Measurements from ENCODE around the gene MC2R.

The MC2R gene

DNA sequence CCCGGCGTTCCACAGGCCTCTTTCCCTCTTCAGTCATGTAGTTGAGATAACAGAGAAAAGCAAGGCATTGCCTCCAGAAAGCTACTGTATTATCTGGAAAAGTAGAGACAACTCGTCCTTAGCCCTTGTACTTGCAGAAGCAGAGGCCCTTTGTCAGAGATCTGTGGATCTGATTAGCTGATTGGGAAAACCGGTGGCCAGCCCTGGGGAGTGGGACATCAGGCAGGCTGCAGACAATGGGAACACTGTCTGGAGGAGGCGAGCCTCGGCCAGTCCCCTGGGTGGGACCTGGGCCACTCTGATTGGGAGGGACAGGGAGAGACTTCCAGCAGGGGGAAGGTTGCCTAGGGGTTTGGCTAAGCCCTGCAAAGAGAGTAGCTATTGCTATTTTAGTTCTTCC is 1.2 kb upstream of the MC2R start:
- DNase-seq (ENCODE audit: extremely low spot score): no peak
- POLR2A ChIA-PET: no interaction called here
- CTCF ChIA-PET: no interaction called here
- TF ChIP-seq SUZ12 (IDR thresholded peaks at IDR 0.05): no peak
- TF ChIP-seq ELF4 (IDR thresholded peaks at IDR 0.05): no peak
- no peak for TF ChIP-seq NFRKB (IDR thresholded peaks at IDR 0.05)
- no peak for TF ChIP-seq L3MBTL2 (conservative IDR thresholded peaks at IDR 0.05)

DNA sequence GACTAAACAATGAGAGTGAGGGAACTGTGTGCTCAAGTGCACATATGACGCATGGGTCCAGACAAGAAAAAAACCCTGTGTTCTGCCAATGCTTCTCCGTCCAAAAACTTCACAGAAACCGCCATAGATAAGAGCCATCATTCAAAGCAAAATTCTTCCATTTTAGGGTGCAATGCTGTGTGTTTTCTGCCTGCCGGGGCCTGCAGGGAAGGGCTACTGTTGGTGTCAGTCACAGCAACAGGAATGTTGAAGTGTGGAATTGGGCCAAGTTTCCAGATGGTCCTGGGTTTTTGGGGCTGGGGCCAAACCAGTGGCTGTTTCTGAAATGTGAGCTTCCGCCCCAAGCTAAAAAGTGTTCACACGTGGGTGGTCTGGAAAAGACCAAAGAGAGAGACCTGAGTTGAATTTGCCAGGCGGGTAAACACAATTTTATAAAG is 677 bp upstream of the MC2R start:
- TF ChIP-seq, protein P1, sequence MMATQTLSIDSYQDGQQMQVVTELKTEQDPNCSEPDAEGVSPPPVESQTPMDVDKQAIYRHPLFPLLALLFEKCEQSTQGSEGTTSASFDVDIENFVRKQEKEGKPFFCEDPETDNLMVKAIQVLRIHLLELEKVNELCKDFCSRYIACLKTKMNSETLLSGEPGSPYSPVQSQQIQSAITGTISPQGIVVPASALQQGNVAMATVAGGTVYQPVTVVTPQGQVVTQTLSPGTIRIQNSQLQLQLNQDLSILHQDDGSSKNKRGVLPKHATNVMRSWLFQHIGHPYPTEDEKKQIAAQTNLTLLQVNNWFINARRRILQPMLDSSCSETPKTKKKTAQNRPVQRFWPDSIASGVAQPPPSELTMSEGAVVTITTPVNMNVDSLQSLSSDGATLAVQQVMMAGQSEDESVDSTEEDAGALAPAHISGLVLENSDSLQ (IDR thresholded peaks at IDR 0.05): no peak
- TF ChIP-seq L3MBTL2 (conservative IDR thresholded peaks at IDR 0.05): no peak
- no peak for TF ChIP-seq ELF4 (IDR thresholded peaks at IDR 0.05)
- no peak for TF ChIP-seq CTBP1 (IDR thresholded peaks at IDR 0.05; ENCODE audit: borderline replicate concordance)
- TF ChIP-seq TARDBP (IDR thresholded peaks at IDR 0.05): no peak
- no peak for TF ChIP-seq ARNT (IDR thresholded peaks at IDR 0.05)
- TF ChIP-seq SUZ12 (IDR thresholded peaks at IDR 0.05): no peak
- no peak for TF ChIP-seq HDGF (IDR thresholded peaks at IDR 0.05; ENCODE audit: borderline replicate concordance)
- no peak for TF ChIP-seq BHLHE40 (IDR thresholded peaks at IDR 0.05; ENCODE audit: borderline replicate concordance)
- no peak for TF ChIP-seq FOXK2 (IDR thresholded peaks at IDR 0.05)
- no peak for TF ChIP-seq ZNF384 (IDR thresholded peaks at IDR 0.05)
- no peak for TF ChIP-seq NFRKB (IDR thresholded peaks at IDR 0.05)
- no peak for TF ChIP-seq FOXM1 (IDR thresholded peaks at IDR 0.05; ENCODE audit: borderline replicate concordance)
- no peak for TF ChIP-seq LEF1 (IDR thresholded peaks at IDR 0.05; ENCODE audit: borderline replicate concordance)
- no peak for TF ChIP-seq SP1 (IDR thresholded peaks at IDR 0.05)
- ChIA-PET POLR2A (no interaction called here), CTCF (no interaction called here)
- DNase-seq (ENCODE audit: extremely low spot score): no peak

DNA sequence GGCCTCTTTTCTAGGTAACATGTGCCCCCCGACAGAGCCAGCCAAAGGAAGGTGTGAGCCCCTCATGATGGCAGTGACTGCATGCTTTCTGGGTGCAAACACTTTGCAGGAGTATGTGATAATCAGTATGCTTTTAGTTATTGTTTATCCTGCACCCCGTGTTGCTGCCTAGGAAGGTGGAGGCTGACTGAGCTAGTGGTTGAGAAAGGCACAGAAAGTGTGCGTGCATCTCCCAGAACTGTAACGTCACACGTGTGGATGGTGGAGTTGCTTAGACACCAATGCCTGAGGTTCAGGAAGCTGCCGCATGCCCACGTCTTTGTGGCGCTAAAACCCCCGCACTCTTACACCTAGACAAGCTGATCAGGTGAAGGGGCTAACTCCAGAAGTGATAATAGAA is 580 bp downstream of the MC2R start:
- ChIA-PET POLR2A (no interaction called here), CTCF (interaction anchor here (1.0 kb wide), 1 partner anchor 172 kb away, joined by 3 read pairs; no protein-coding TSS in a partner anchor)
- TF ChIP-seq L3MBTL2 (conservative IDR thresholded peaks at IDR 0.05): no peak
- TF ChIP-seq FOXM1 (IDR thresholded peaks at IDR 0.05; ENCODE audit: borderline replicate concordance): no peak
- TF ChIP-seq, protein P1 (IDR thresholded peaks at IDR 0.05): no peak
- TF ChIP-seq FOXK2 (IDR thresholded peaks at IDR 0.05): no peak
- TF ChIP-seq ZNF384 (IDR thresholded peaks at IDR 0.05): no peak
- DNase-seq (ENCODE audit: extremely low spot score): no peak

DNA sequence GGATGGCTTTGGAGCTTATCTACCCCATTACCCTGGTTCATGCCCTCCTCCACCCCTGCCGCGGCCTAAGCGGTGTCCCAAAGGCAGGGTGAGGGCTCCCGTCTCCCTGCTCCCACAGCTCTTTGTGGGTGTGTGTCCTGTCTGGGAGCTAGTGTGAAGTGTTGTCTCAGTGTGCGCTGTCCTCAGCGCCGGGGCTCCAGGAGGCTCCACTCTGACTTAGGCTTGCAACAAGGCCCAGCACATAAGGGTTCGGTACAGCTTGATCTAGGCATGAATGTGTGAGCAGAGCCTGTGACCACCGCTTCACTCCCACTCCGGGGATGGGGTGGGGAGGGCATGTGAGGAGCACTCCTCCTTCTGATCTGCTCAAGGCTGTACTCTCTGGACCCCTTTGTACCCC is 1.2 kb downstream of the MC2R start:
- no peak for DNase-seq (ENCODE audit: extremely low spot score)
- ChIA-PET CTCF (interaction anchor here (1.0 kb wide), 1 partner anchor 173 kb away, joined by 3 read pairs; no protein-coding TSS in a partner anchor), POLR2A (no interaction called here)
- TF ChIP-seq ELF4 (IDR thresholded peaks at IDR 0.05) (no peak), ARNT (IDR thresholded peaks at IDR 0.05) (no peak), SUZ12 (IDR thresholded peaks at IDR 0.05) (no peak), CTBP1 (IDR thresholded peaks at IDR 0.05; ENCODE audit: borderline replicate concordance) (no peak), LEF1 (IDR thresholded peaks at IDR 0.05; ENCODE audit: borderline replicate concordance) (no peak), SP1 (IDR thresholded peaks at IDR 0.05) (no peak), HDGF (IDR thresholded peaks at IDR 0.05; ENCODE audit: borderline replicate concordance) (no peak), ZNF384 (IDR thresholded peaks at IDR 0.05) (no peak), FOXM1 (IDR thresholded peaks at IDR 0.05; ENCODE audit: borderline replicate concordance) (no peak), NFRKB (IDR thresholded peaks at IDR 0.05) (no peak)

DNA sequence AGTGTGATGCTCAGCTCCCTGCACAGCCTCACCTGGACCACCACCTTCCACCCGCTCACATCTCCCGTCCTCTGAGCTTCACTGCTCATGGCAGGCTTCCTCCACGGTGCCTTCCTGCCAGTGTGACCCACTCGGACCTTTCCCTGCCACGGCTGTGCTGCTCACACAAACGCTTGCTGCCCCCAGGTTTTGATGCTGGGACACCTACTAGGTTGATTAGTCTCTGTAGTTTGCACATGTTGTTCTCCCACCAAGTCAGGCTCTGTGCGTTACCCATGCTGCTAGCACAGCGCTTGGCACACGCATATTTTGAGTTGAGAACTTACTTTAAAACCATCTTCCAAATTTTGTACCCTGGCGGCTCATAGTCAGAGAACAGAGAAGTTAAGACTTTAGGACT is 2.1 kb downstream of the MC2R start:
- DNase-seq (ENCODE audit: extremely low spot score): no peak
- TF ChIP-seq HDGF (IDR thresholded peaks at IDR 0.05; ENCODE audit: borderline replicate concordance) (no peak), TARDBP (IDR thresholded peaks at IDR 0.05) (no peak), BHLHE40 (IDR thresholded peaks at IDR 0.05; ENCODE audit: borderline replicate concordance) (no peak), ARNT (IDR thresholded peaks at IDR 0.05) (no peak)
- TF ChIP-seq, protein P1 (IDR thresholded peaks at IDR 0.05): no peak
- ChIA-PET POLR2A (no interaction called here), CTCF (no interaction called here)

DNA sequence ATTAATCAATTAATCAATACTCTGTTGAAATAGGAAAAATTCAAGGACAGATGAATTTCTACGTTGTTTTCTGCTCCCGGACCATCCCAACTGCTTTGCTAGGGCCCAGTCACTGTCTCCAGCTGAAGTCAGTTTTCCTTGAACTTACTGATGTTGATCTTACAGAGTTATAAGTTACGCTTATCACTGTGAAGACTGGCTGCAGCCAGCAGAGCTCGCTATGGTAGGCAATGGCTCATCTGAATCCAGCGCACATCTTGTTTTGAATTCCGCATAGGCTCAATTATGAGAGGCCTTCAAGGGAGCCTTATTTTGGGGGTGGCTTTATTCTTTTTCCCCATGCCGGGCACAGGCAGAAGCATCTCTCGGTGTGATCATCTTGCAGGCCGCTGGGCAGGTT is 2.7 kb downstream of the MC2R start:
- TF ChIP-seq FOXK2 (IDR thresholded peaks at IDR 0.05) (no peak), SP1 (IDR thresholded peaks at IDR 0.05) (no peak), HDGF (IDR thresholded peaks at IDR 0.05; ENCODE audit: borderline replicate concordance) (no peak), ELF4 (IDR thresholded peaks at IDR 0.05) (no peak)
- POLR2A ChIA-PET: no interaction called here
- no peak for DNase-seq (ENCODE audit: extremely low spot score)
- CTCF ChIA-PET: no interaction called here

DNA sequence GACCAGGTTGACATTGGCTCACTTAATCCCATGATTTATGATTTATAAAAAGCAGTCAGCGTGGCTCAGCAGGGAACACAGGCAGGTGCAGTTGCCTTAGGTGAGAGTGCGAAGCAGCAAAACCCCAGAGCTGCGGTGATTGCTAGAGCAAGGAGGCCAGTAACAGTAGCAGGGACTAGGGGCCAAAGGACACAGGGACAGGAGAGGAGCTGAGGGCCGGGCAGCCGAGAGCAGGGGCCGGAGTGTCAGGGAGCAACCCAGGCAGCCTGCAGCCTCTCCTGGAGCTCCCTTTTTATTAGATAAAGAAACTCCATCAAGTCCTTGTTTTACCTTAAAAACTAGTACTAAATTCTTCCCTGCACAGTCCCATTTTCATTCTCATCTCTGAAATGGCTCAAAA is 4.3 kb downstream of the MC2R start:
- DNase-seq (ENCODE audit: extremely low spot score): no peak
- ChIA-PET CTCF (no interaction called here), POLR2A (no interaction called here)
- TF ChIP-seq LEF1 (IDR thresholded peaks at IDR 0.05; ENCODE audit: borderline replicate concordance) (no peak), SUZ12 (IDR thresholded peaks at IDR 0.05) (no peak), FOXA1 (IDR thresholded peaks at IDR 0.05) (no peak), HDGF (IDR thresholded peaks at IDR 0.05; ENCODE audit: borderline replicate concordance) (no peak), SP1 (IDR thresholded peaks at IDR 0.05) (no peak), ZNF384 (IDR thresholded peaks at IDR 0.05) (no peak), FOXK2 (IDR thresholded peaks at IDR 0.05) (no peak), ELF4 (IDR thresholded peaks at IDR 0.05) (no peak), NFRKB (IDR thresholded peaks at IDR 0.05) (no peak), BHLHE40 (IDR thresholded peaks at IDR 0.05; ENCODE audit: borderline replicate concordance) (no peak), CTBP1 (IDR thresholded peaks at IDR 0.05; ENCODE audit: borderline replicate concordance) (no peak), TARDBP (IDR thresholded peaks at IDR 0.05) (no peak)
- TF ChIP-seq, protein P1 (IDR thresholded peaks at IDR 0.05): no peak
